GM12878 (cell line): ENCODE measurements around the gene RRP15. TPM values are rescaled to one million over a fixed set of nuclear protein-coding genes. Genes with fewer than 3 reads are reported as not detected.

Source experiments
- ATAC-seq: fragments of 200-7000 bp; cut with Tn5 transposase; 3 replicates; pipeline ENCODE4 v1.9.1; 2020; ENCODE audit warnings: mild to moderate bottlenecking, moderate library complexity
- BruUV-seq: library from RNA; stranded (reverse); fragments of 400-500 nt; replicated peaks from 2 replicates; lab custom pipeline; 2021; lab: Mats Ljungman, UMichigan
- CTCF ChIA-PET: fragments of 300-600 bp; sonication (Branson Sonifier 250); formaldehyde crosslinking; extraction: SDS; loops from one replicate; lab custom pipeline; 2021; ENCODE audit warnings: inconsistent platforms; lab: Yijun Ruan, JAX
- POLR2A ChIA-PET: fragments of 350-600 bp; formaldehyde crosslinking; extraction: SDS; loops from one replicate; lab custom pipeline; 2021; ENCODE audit warnings: inconsistent platforms; lab: Charles Lee
- RAD21 ChIA-PET: fragments of 300-600 bp; sonication (Branson Sonifier 250); formaldehyde crosslinking; loops from one replicate; lab custom pipeline; 2023; ENCODE audit warnings: antibody characterized with exemption; ENCODE audit not compliant: unreplicated experiment; lab: Charles Lee
- SMC1A ChIA-PET: fragments of 300-600 bp; sonication (Branson Sonifier 250); formaldehyde crosslinking; loops from one replicate; lab custom pipeline; 2023; ENCODE audit not compliant: unreplicated experiment, uncharacterized antibody; lab: Charles Lee
- DNase-seq: peaks from one replicate; pipeline ENCODE4 v3.0.0-alpha.2; 2011; ENCODE audit warnings: low read depth, low spot score
- FAIRE-seq: peaks from 3 replicates; lab custom pipeline; 2011; peaks lifted over from hg19 to GRCh38; lab: Jason Lieb, UNC
- H2AFZ ChIP-seq: 2 replicates; pipeline ENCODE4 v1.6.0; 2011; ENCODE audit warnings: low read depth, low read length, control low read depth; ENCODE audit not compliant: control insufficient read depth
- H3K27ac ChIP-seq: 2 replicates; pipeline ENCODE4 v1.5.1; 2011; ENCODE audit warnings: control low read depth; ENCODE audit not compliant: control insufficient read depth, insufficient read depth
- H3K27me3 ChIP-seq, 2 experiments: replicated peaks in 1 of 2; 2 replicates each; pipeline versions ENCODE4 v1.6.0 to v1.6.1; 2011; ENCODE audit warnings: low read length in 1 of 2; ENCODE audit not compliant: control insufficient read depth in 2 of 2, insufficient read depth in 2 of 2
- H3K36me3 ChIP-seq, 2 experiments: 2 replicates each; pipeline ENCODE4 v1.5.1; 2011; ENCODE audit warnings: low read length in 1 of 2; ENCODE audit not compliant: control insufficient read depth in 2 of 2, insufficient read depth in 2 of 2
- H3K4me1 ChIP-seq: 2 replicates; pipeline ENCODE4 v1.6.1; 2011; ENCODE audit warnings: mild to moderate bottlenecking, low read length, moderate library complexity, mixed read lengths; ENCODE audit not compliant: control insufficient read depth, insufficient read depth
- H3K4me2 ChIP-seq: 2 replicates; pipeline ENCODE4 v1.6.0; 2011; ENCODE audit warnings: control low read depth; ENCODE audit not compliant: control insufficient read depth, insufficient read depth
- H3K4me3 ChIP-seq: fragments of 200-600 bp; sonication (generic); 2 replicates; pipeline ENCODE4 v1.5.1; 2016
- H3K79me2 ChIP-seq: 2 replicates; pipeline ENCODE4 v1.6.0; 2011; ENCODE audit warnings: low read length; ENCODE audit not compliant: control insufficient read depth, insufficient read depth
- H3K9ac ChIP-seq: 2 replicates; pipeline ENCODE4 v1.8.0; 2011; ENCODE audit warnings: low read length, control low read depth, mixed read lengths; ENCODE audit not compliant: control insufficient read depth, insufficient read depth
- H3K9me3 ChIP-seq: replicated peaks from 3 replicates; pipeline ENCODE4 v1.5.1; 2011; ENCODE audit warnings: mild to moderate bottlenecking, low read length; ENCODE audit not compliant: control insufficient read depth, insufficient read depth
- H4K20me1 ChIP-seq: 2 replicates; pipeline ENCODE4 v1.6.0; 2011; ENCODE audit not compliant: control insufficient read depth, insufficient read depth
- ASH2L ChIP-seq: fragments of 300-600, 200-600 bp; sonication (generic); IDR thresholded peaks from 2 replicates; pipeline ENCODE4 v1.6.1; 2017; ENCODE audit warnings: low read depth, mild to moderate bottlenecking, borderline replicate concordance
- ATF3 ChIP-seq: IDR thresholded peaks from 2 replicates; pipeline ENCODE4 v1.6.1; 2011; ENCODE audit warnings: low read depth, mild to moderate bottlenecking, low read length, moderate library complexity, borderline replicate concordance; ENCODE audit errors: extremely low read depth
- ATF7 ChIP-seq: fragments of 450-650 bp; IDR thresholded peaks from 2 replicates; pipeline ENCODE4 v1.6.1; 2016; ENCODE audit warnings: low read depth, mild to moderate bottlenecking
- BCL11A ChIP-seq: IDR thresholded peaks from 2 replicates; pipeline ENCODE4 v1.6.1; 2011; ENCODE audit warnings: low read depth, low read length
- CHD2 ChIP-seq: IDR thresholded peaks from 2 replicates; pipeline ENCODE4 v1.6.1; 2011; ENCODE audit warnings: low read depth, low read length, improper control_type of control experiment, borderline replicate concordance
- MXI1 ChIP-seq: fragments of 150-350 bp; IDR thresholded peaks from 2 replicates; pipeline ENCODE4 v1.6.1; 2011; ENCODE audit warnings: low read depth, mild to moderate bottlenecking, inconsistent platforms, low read length, improper control_type of control experiment
- MYB ChIP-seq: fragments of 150-350 bp; IDR thresholded peaks from 2 replicates; pipeline ENCODE4 v1.6.1; 2014; ENCODE audit warnings: mild to moderate bottlenecking, low read depth, low read length, borderline replicate concordance
- PAX8 ChIP-seq: fragments of 450-650 bp; IDR thresholded peaks from 2 replicates; pipeline ENCODE4 v1.6.1; 2017; ENCODE audit warnings: mild to moderate bottlenecking, moderate library complexity
- POU2F2 ChIP-seq: IDR thresholded peaks from 3 replicates; pipeline ENCODE4 v1.6.1; 2011; ENCODE audit warnings: low read depth, mild to moderate bottlenecking, low read length, borderline replicate concordance
- RB1 ChIP-seq: fragments of 450-650 bp; formaldehyde crosslinking; IDR thresholded peaks from 2 replicates; pipeline ENCODE4 v1.6.1; 2017; ENCODE audit warnings: mild to moderate bottlenecking, borderline replicate concordance
- RFX5 ChIP-seq: IDR thresholded peaks from 2 replicates; pipeline ENCODE4 v1.6.1; 2011; ENCODE audit warnings: low read depth, low read length, improper control_type of control experiment
- SKIL ChIP-seq: fragments of 450-650 bp; IDR thresholded peaks from 2 replicates; pipeline ENCODE4 v1.6.1; 2017; ENCODE audit warnings: mild to moderate bottlenecking, low read depth, inconsistent platforms; ENCODE audit not compliant: poor library complexity, severe bottlenecking
- SMARCA5 ChIP-seq: fragments of 450-650 bp; IDR thresholded peaks from 2 replicates; pipeline ENCODE4 v1.6.1; 2017; ENCODE audit warnings: mild to moderate bottlenecking
- SP1 ChIP-seq: IDR thresholded peaks from one replicate; pipeline ENCODE4 v1.6.1; 2011; ENCODE audit warnings: low read depth, low read length
- SPI1 ChIP-seq: IDR thresholded peaks from 2 replicates; pipeline ENCODE4 v1.6.1; 2011; ENCODE audit warnings: low read depth, mild to moderate bottlenecking, low read length, moderate library complexity, borderline replicate concordance; ENCODE audit not compliant: insufficient read depth
- SRF ChIP-seq, 2 experiments: IDR thresholded peaks; 2 replicates each; pipeline ENCODE4 v1.6.1; 2011; ENCODE audit warnings: low read depth in 2 of 2, low read length in 2 of 2, mild to moderate bottlenecking in 1 of 2, moderate library complexity in 1 of 2
- WGBS: methylation state at CpG from one replicate; pipeline ENCODE4 v1.1.6; 2016; ENCODE audit warnings: low lambda C conversion rate; ENCODE audit not compliant: insufficient replicate concordance, insufficient coverage; ENCODE audit errors: missing lambda C conversion rate; 5-methylcytosine and 5-hydroxymethylcytosine counted together
- in situ Hi-C: fragments of 300-500 bp; cut with MboI; formaldehyde crosslinking; loops from 9 replicates; pipeline ENCODE4 v1.14.3; 2018; ENCODE audit warnings: mixed read lengths
- intact Hi-C: fragments of 100-400 bp; cut with micrococcal nuclease; formaldehyde crosslinking; loops from one replicate; pipeline ENCODE4 v1.14.2; 2022; ENCODE audit not compliant: unreplicated experiment
- polyA plus RNA-seq, 11 experiments: library from polyadenylated mRNA; depleted of rRNA in 4 of 11; unstranded in 6 of 11; stranded (reverse) in 5 of 11; fragments of >200 nt; fragmentation: Nextera tagmentation in 4 of 11; fragmentation: Illumina TruSeq in 1 of 11; extraction: Ambion mirVana in 4 of 11; extraction: Trizol in 1 of 11; gene quantifications; 1 replicate in 1 of 11; 2 replicates in 10 of 11; pipeline versions ENCODE4 v1.2.1 to v1.2.3, GENCODE V29; 2011 to 2016; ENCODE audit warnings: inconsistent platforms in 2 of 11, missing spikeins in 2 of 11, low read depth in 1 of 11
- total RNA-seq, 4 experiments: library from RNA; depleted of rRNA in 3 of 4; stranded (reverse); fragments of >200 nt in 3 of 4; fragmentation: Illumina TruSeq in 1 of 4; extraction: Trizol in 1 of 4; gene quantifications; 2 replicates each; pipeline versions ENCODE4 v1.2.1 to v1.2.3, GENCODE V29; 2013 to 2021

RRP15 gene
- total and polyA plus RNA-seq, 10 of the 15 experiments (the other 5 are each of a cell fraction or from before 2014, with no cell fraction given): 5.6 to 37.8 (median 19.1) TPM

- no peak overlapping the region for H3K4me2 ChIP-seq
- no peak for TF ChIP-seq ATF7
- no TSS peak for BruUV-seq
- SMC1A ChIA-PET: no interaction called here
- POLR2A ChIA-PET: interaction anchor here (0.5 kb wide), 1 partner anchor 1117 kb away, joined by 4 read pairs; no protein-coding TSS in a partner anchor
- in situ Hi-C loops (no loop called here), intact Hi-C loops (loop anchor here (10.0 kb wide), 1 partner anchor 264 kb away; no protein-coding TSS in a partner anchor)
- H2AFZ ChIP-seq: no peak overlapping the region
- H4K20me1 ChIP-seq: no peaks in the 10 kb centered on the region
- no peak overlapping the region for H3K9ac ChIP-seq
- no peak overlapping the region for H3K4me3 ChIP-seq
- no peak for DNase-seq
- no peak overlapping the region for H3K27ac ChIP-seq
- CTCF ChIA-PET: interaction anchor here (0.7 to 1.2 kb wide), 3 partner anchors 8 to 1072 kb away, joined by 3 read pairs; no protein-coding TSS in a partner anchor
- H3K79me2 ChIP-seq: no peaks in the 10 kb centered on the region
- no peaks in the 10 kb centered on the region for H3K9me3 ChIP-seq
- H3K36me3 ChIP-seq: no peaks in the 10 kb centered on the region
- no peaks in the 10 kb centered on the region for H3K4me1 ChIP-seq
- WGBS: 40% methylated on average over 4 of the region's 4 CpGs
- no peaks in the 10 kb centered on the region for H3K27me3 ChIP-seq
- no peak for ATAC-seq
- no peak for FAIRE-seq
- RAD21 ChIA-PET: no interaction called here
These were observed 34.6 kb upstream of the RRP15 start for GRCh38 chr1:218250492-218250891.

GRCh38 chr1:218254296-218254946 lies 30.7 kb upstream of the RRP15 start:
- no peaks in the 10 kb centered on the region for H3K79me2 ChIP-seq
- no peaks in the 10 kb centered on the region for H3K9me3 ChIP-seq
- ChIA-PET SMC1A (interaction anchor here (0.6 kb wide), 1 partner anchor 261 kb away, joined by 4 read pairs; no protein-coding TSS in a partner anchor), POLR2A (no interaction called here), CTCF (no interaction called here), RAD21 (no interaction called here)
- H3K4me1 ChIP-seq: no peaks in the 10 kb centered on the region
- FAIRE-seq: no peak
- DNase-seq: no peak
- no peak overlapping the region for H3K4me2 ChIP-seq
- no peak for ATAC-seq
- H4K20me1 ChIP-seq: no peaks in the 10 kb centered on the region
- no TSS peak for BruUV-seq
- H3K27me3 ChIP-seq: no peaks in the 10 kb centered on the region
- no peak overlapping the region for H3K4me3 ChIP-seq
- intact Hi-C loops (loop anchor here (10.0 kb wide), 1 partner anchor 260 kb away; no protein-coding TSS in a partner anchor), in situ Hi-C loops (no loop called here)
- WGBS: 21% methylated on average over 7 of the region's 8 CpGs
- H3K27ac ChIP-seq: no peak overlapping the region
- no peaks in the 10 kb centered on the region for H3K36me3 ChIP-seq
- H3K9ac ChIP-seq: no peak overlapping the region
- H2AFZ ChIP-seq: no peak overlapping the region
- TF ChIP-seq BCL11A (no peak), RB1 (no peak), SP1 (no peak), ASH2L (no peak), PAX8 (no peak), POU2F2 (no peak), MXI1 (no peak), SKIL (no peak), RFX5 (no peak), SPI1 (no peak), SMARCA5 (no peak), MYB (no peak), CHD2 (no peak), ATF3 (no peak), SRF (IDR thresholded peaks at IDR 0.05; ENCODE audit: low read depth in 2 of 2, low read length in 2 of 2) (no peak)
